ENCODE results near the gene ST6GALNAC3.
"Not testable (repeated sequence)": the region's sequence is repeated elsewhere in the genome, so short reads cannot be mapped to it uniquely, and the experiment has no call there.

The ST6GALNAC3 gene

DNA sequence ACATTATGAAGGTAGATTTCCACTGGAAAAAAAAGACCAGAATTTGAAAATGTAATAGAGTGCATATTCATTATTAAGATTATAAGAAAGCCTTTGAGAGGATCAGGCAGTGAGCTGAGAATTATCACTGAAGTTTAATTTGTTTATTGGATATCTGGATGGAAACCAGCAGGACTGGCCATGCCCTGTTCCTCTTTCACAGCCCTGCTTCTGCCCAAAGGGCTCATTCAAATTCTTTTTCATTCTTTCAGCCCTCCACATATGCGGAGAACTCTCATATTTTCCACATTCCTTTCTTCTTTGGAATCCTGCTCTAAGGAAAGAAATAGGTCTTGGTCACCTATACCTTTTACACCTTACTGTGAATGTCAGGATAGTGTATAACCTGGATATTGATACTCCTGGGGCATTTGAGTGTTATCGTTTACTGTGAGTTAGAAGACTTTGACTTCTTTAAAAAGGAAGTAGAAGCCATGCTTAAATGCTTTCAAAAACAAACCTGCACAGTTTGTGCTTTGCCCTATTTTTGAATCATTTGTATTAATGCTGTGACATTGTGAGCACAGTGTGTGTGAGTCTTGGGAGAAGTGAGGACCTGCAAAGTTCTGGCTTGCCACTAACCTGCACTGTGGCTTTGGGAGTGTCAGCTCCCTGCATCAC, 35.5 kb downstream of the ST6GALNAC3 start:
- no peak for DNase-seq

DNA sequence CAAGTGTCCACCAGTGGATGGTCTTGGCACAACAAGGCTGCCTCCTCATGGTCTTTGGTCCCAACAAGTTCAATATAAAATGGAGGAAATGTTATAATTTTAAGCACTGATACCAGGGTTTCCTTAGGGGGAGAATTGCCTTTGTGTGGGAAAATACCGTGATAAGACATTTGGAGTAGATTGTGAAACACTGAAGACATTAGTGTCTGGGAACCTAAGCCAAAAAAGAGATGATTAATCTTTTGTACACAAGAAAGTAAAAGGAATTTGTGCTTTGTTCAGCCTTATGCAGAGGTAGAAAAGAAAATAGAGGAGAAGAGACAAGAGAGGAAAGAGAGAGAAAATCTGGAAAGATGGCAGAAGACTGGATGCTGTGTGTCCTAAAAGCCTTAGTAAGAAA, 36.1 kb downstream of the ST6GALNAC3 start:
- no peak for DNase-seq

- not testable (repeated sequence) for DNase-seq
These were observed 37.8 kb downstream of the ST6GALNAC3 start for GRCh38 chr1:76112321-76112720.

GRCh38 chr1:76113446-76113845, 38.9 kb downstream of the ST6GALNAC3 start:
- DNase-seq = no peak

- no peak for DNase-seq
These were observed 40.6 kb downstream of the ST6GALNAC3 start for GRCh38 chr1:76115171-76115570.

DNA sequence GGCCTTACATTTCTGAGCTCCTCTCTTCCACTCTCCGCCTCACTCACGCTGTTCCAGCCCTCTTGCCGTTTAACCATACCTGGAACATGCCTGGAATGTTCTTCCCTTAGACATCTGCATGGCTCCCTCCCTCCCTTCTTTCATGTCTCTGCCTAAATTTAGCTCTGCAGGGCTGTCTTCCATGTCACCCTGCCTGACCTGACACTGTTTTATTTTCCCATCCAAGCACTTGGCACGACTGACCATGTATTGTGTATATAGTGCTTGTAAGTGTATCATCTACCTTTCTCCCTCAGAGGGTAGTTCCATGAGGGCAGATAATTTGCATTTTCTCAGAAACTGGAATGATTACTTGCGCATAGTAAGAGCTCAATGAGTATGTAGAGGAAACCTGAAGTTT, 47.3 kb downstream of the ST6GALNAC3 start:
- DNase-seq = no peak

DNA sequence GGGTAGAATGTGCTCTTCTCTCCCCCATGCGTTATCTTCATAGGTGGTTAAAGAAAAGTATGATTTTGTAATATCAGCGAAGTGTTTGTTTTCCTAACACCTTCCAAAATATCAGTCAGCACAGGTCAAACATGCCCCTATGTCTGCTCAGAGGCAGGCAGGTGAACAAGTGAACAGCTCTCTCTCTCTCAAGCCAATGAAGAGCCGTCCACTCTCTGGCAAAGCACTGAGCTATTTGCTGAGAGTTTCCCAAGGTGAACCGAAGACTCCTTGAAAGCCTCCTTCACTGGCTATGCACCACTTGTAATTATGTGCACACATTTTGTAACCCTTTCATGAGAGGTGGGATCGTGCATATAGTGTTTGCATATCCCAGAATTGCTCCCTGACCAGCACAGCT, 47.7 kb downstream of the ST6GALNAC3 start:
- no peak for DNase-seq

DNA sequence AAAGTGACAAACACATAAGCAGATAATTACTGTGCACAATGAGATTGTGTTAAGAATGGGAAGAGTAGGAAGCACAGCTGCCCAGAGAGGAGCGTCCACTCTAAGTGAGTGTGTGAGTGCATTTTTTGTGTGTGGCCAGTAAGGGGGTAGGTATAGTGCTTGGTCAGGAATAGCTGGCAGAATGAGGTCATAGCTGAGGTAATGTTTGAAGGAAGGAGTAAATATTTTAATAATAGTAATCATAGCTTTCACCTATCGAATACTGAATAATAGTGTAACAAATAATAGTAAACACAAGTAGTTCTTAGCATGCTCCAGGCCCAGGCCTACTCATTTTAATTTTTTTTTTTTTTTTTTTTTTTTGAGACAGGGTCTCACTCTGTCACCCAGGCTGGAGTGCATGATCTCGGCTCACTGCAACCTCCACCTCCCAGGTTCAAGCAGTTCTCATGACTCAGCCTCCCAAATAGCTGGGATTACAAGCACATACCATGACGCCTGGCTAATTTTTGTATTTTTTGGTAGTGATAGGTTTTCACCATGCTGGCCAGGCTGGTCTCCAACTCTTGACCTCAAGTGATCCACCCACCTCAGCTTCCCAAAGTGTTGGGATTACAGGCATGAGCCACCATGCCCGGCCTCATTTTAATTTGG, 49.0 kb downstream of the ST6GALNAC3 start:
- not testable (repeated sequence) for DNase-seq

DNA sequence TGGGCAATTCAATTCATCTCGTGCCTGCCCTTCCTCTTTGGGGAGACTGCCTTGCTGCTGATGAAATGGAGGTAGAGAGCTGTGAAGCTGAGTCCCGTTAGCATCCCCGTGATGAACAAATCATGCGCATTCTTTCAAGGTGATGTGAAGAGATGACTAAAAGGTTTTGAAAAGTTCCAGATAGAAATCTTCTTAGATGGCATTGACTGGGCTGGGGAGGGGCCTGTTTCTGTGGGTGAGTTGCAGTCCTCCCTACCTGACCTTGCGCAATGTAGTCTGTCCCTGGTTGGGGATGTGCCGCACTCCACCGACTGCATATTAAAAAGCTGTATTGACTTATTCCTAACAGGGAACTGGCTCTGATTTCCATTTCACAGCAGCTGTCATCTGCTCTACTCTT, 49.6 kb downstream of the ST6GALNAC3 start:
- DNase-seq = no peak

DNA sequence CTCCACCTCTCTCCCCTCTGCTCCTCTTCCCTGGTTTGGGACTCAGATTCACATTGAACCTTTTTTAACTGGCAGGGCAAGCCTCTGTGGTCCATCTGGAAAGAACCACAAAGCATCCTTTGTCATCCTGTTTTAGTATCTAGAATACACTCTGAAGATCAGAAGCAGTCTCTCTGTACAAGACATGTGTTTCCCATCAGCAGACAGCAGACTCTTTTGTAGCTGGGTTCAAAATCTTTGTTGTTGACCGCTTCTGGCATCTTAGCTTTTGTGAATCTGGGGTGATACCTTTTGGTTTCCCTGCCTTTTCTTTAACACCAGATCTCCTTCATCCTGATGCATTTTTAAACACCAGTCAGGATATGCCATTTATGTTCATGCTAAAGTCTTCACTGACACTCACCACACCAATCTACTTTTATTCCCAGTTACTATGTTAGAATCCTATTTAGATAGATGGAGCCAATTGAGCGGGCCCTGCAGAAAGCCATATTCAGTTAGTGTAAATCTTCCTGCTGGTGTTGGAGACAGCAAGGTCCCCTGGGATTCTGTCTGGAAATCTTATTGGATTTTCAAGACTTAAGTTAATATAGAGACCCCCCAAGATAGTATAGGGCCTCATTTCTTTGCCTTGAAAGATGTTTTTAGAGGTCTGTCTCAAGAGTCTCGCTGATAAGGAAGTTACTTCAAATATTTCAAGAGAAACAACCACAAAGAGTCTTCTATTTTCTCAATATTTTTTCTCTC, 51.1 kb downstream of the ST6GALNAC3 start:
- no peak for DNase-seq

DNA sequence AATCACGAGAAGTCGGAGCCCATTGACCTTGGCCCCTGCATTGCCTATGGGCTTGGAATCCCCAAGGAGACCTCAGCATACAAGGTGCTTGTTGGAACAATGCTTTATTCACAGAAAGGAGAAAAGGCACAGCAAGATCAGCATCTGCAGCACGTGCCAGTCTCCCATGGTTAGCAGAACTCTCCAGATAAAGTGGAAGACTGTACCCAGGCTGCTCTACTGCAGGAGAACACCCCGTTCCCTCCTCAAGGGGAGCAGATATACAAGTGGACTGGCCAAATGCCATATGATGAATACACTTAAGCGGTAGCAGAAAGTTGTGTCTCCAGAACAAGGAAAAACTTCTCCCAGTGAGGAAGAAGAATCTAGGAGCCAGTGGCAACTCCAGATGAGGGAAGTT, 53.5 kb downstream of the ST6GALNAC3 start:
- no peak for DNase-seq

- DNase-seq = no peak
These were observed 55.2 kb downstream of the ST6GALNAC3 start for GRCh38 chr1:76129731-76130130.

DNA sequence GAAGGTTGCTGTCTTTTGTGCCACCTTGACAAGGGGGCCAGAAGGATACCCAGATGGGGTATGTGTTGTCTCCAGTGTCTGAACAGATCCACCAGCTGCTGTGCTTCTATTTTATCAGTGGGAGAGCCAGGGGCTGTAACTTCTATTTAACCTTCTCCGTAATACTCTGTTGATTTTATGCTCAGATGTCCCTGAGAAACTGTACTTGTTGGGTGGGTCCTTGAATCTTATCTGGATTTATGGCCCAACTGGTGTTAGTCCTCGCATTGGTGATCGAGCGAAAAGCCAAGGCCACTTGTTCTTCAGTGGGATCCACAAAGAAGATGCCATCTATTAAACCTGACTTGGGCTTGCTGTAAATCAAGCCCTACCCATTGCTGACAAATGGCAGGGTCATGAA, 56.4 kb downstream of the ST6GALNAC3 start:
- no peak for DNase-seq

- DNase-seq = no peak
These were observed 59.4 kb downstream of the ST6GALNAC3 start for GRCh38 chr1:76133977-76134376.

- DNase-seq = no peak
These were observed 61.3 kb downstream of the ST6GALNAC3 start for GRCh38 chr1:76135835-76136234.

GRCh38 chr1:76136894-76137293, 62.3 kb downstream of the ST6GALNAC3 start:
- DNase-seq = no peak

DNA sequence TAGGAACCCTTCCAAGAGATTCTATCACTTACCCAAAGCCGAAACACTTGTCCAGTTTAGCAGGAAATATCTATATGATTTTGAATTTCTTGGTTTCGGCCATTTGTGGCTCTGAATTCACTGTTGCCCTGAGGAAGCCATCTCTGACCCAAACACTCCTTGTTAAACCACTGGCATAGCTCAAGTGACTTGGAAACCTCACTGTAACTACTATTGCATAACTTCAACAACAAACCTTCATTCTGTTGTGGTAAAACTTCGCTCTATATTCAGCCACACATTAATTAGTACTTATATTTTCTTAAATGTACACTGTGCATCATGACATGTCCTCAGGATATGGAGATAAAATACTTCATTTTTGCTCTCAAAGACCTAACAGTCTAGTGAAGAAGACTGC, 63.2 kb downstream of the ST6GALNAC3 start:
- no peak for DNase-seq

DNA sequence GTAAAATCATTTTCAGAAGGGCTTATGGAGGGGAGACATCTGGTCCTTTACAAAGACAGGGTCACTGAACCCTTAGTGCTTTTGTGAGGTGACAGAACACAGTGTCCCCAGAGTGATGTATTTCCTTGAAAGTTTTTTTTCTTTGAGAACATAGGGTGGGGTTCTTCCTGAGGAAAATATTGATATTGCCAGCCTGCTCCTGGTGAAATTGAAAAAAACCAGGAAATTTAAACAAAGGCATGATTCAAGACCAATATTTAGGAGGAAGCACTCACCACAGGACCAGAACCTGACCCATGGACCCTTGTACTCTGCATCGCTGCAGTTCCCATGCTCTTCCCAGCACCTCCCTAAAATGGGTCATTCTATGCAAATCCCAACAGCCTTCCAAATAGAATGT, 63.7 kb downstream of the ST6GALNAC3 start:
- DNase-seq = no peak

DNA sequence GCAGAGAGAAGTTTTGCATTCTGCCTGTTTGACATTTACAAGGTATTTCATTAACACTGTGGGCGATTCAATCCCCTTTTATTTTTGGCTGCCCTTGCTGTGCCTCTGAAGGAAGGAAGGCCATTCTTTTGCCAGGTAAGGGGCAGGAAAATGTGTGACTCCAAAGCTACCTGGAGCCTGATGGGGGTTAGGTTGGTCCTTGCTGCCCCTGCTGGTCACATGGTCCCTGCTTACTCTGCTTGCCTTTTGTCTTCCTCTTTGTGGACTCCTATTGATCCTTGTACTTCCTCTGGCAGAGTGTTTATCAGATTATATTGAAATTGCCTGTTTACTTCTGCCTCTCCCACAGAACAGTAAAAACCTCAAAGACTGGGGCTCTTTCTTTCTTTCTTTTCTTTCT, 65.7 kb downstream of the ST6GALNAC3 start:
- no peak for DNase-seq

- DNase-seq = no peak
These were observed 67.4 kb downstream of the ST6GALNAC3 start for GRCh38 chr1:76141929-76142328.

- no peak for DNase-seq
These were observed 68.4 kb downstream of the ST6GALNAC3 start for GRCh38 chr1:76142771-76143540.

- DNase-seq = no peak
These were observed 69.7 kb downstream of the ST6GALNAC3 start for GRCh38 chr1:76144247-76144646.

DNA sequence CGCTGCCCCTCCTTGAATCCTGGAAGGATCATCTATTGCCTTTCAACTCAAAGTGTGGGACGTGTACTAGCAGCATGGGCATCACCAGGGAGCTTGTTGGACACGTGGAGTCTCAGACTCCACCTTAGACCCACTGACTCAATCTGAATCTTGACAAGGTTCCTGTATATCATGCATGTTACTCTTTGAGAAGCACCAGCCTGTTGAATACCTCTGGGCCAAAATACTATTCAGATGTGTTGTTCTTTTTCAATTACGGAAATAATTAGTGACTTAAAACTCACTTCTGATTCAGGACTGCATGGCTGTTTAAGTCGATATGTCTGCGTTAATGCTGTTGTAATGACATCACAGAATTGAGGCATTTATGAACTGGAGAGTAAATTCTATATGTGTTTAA, 70.8 kb downstream of the ST6GALNAC3 start:
- no peak for DNase-seq
